Measurements from ENCODE around the gene PML.
"Not testable (repeated sequence)": the region's sequence is repeated elsewhere in the genome, so short reads cannot be mapped to it uniquely, and the experiment has no call there.

The PML gene

GRCh38 chr15:74060251-74060650, 65.7 kb downstream of the PML start:
- DNase-seq (ENCODE audit: low read depth): no peak

DNA sequence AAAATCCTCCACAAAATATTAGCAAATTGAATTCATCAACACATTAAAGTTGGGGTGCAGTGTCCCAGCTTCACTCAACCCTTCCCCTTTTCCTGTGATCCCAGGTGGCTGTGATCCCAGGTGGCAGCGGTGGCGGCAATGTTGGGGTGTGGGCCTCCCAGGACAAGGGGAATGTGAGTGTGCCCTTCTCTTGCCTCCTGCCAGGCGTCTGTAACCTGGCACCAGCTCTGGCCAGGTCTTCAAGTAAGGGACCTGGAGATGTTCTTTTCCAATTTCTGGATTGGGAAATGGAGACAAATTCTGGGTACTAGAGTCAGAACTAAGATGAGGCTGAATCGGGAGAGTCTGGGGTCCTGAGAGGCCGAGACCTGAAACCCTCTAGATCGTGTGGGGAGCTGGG, 67.7 kb downstream of the PML start:
- no peak for DNase-seq (ENCODE audit: low read depth)

GRCh38 chr15:74062671-74063070, 68.2 kb downstream of the PML start:
- DNase-seq (ENCODE audit: low read depth): no peak

DNA sequence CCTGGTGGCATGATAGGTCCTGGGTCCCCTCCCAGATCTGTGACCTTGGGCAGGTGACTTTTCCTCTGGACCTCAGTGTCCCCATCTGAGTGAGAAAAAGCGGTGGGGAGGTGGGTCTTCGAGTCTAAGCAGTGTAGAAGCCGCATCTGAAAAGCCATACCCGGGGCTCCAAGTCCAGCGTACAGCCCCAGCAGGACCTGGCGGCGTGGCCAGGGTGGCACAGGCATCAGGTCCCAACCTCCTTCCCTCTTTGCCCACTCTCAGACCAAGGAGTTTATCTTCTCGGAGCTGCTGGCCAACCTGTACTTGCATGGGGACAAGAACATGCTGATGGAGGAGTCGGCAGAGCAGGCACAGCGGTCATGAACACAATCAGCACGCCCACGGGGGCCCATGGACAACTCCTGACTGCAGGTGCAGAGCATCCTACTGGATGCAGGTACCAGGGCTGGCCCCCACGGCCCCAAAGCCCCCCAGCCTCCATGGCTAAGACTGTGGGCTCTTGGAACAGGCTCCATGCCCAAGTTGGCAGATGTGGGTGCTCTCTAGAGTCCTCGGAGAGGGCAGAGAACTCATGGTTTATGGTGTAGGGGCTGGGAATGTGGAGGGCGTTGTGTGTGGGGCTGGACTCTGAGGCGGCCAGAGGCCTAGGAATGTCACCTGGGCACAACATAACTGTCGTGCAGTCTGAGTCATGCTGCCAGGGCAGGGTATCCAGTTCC, 69.1 kb downstream of the PML start:
- DNase-seq (ENCODE audit: low read depth): not testable (repeated sequence)

- not testable (repeated sequence) for DNase-seq (ENCODE audit: low read depth)
These were observed 69.7 kb downstream of the PML start for GRCh38 chr15:74064183-74064582.

- not testable (repeated sequence) for DNase-seq (ENCODE audit: low read depth)
These were observed 70.3 kb downstream of the PML start for GRCh38 chr15:74064822-74065221.

DNA sequence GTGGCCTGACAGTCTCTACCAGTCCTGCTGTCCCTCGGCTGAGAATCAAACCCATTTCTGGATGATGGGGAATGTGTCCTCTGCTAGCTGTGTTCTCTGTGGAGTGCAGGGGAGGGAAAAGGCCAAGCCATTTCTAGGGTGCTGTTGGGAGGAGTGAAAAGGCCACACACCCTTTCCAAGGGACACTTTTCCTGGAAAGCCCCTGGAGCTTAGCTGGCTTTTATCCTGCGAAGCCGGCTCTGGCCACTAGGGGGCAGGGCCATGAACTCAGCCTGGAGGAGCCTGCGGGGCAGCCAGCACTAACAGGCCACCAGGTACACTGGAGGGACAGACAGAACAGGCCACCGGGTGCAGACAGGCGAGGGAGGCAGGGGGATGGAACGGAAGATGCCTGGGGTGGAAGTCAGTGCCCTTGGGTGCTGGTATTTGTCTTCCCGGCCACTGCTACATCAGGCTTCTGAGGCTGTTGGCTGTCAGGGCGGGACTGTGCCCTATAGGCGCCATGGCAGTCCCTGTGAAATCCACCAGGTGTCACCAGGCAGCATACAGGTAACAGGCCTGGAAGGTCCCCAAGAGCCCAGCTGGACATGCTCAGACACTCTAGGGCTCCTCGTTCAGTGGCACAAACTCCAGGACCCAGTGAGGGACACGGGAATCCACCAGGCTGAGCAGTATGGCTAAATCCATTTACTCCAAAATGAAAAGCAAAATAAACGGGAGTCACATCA, 71.3 kb downstream of the PML start:
- DNase-seq (ENCODE audit: low read depth): not testable (repeated sequence)

GRCh38 chr15:74071645-74072044, 77.1 kb downstream of the PML start:
- not testable (repeated sequence) for DNase-seq (ENCODE audit: low read depth)

- DNase-seq (ENCODE audit: low read depth): not testable (repeated sequence)
These were observed 77.6 kb downstream of the PML start for GRCh38 chr15:74072132-74072531.

DNA sequence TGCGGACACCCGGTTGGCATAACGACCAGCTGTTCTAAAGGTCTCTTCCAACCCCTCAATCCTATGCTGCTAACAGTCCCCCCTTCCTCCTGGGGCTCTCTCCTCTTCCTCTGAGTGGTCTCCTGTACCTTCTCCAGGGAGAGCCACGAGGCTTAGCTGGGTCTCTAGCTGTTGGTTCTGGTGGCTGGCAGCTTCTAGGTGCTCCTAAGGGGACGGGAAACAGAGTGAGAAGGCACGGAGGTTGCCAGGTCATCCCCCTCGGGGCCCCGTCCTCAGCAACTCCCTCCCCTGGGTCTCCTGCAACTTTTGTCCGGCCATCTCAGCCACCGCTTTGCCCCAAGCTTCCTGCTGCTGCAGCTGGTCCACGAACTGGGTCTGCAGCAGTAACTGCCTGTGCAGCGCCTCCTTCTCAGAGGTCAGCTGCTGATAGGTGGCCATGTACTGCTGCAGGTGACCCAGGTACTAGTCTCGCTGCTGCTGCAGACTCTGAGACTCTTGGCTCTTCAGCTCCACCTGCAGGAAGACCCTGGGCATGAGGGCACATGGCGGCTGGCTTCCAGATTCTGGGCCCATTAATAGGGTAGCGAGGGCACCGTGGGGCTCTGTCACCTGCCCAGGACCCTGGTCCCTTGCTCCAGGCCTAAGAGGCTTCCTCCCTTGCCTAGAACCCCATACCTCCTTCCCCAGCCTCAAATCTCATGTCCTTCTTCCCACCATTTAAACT, 78.3 kb downstream of the PML start:
- DNase-seq (ENCODE audit: low read depth): not testable (repeated sequence)

DNA sequence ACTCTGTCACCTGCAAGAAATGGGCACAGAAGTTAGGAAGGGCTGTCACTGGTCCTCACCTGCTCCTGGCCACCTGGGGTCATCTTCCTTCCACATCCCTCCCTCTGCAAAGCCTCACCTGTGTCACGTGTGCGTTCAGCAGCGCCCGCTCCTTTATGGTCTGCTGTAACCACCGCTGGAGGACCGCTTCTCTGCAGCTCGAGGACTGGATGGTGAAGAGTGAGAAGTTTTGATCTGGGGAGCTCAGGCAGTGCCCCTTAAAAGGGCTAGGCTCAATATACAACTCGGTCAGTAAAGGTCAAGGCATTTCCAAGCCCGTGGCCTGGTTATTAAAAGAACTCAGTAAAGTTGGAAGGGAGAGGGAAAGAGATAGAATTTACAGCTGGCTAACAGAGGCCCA, 81.3 kb downstream of the PML start:
- DNase-seq (ENCODE audit: low read depth): not testable (repeated sequence)

GRCh38 chr15:74082450-74082849, 87.9 kb downstream of the PML start, which contains the start of gene GOLGA6A:
TSS of gene GOLGA6A (minus strand) at chr15:74082550. CDS start at chr15:74082509, 41 bp downstream.
- not testable (repeated sequence) for DNase-seq (ENCODE audit: low read depth)

GRCh38 chr15:74094567-74094966, 100.1 kb downstream of the PML start:
- not testable (repeated sequence) for DNase-seq (ENCODE audit: low read depth)

GRCh38 chr15:74095610-74096009, 101.1 kb downstream of the PML start:
- not testable (repeated sequence) for DNase-seq (ENCODE audit: low read depth)

GRCh38 chr15:74096753-74097474, 102.4 kb downstream of the PML start:
- not testable (repeated sequence) for DNase-seq (ENCODE audit: low read depth)

Data from HS-27A (cell line).